Measurements from ENCODE around the gene PNLIPRP3. TPM values are rescaled to one million over a fixed set of nuclear protein-coding genes. Genes with fewer than 3 reads are reported as not detected.

Gene PNLIPRP3
- total RNA-seq, 2 experiments from 2014 or later = not detected

GRCh38 chr10:116522803-116523381, 95.2 kb downstream of the PNLIPRP3 start:
- no peak overlapping the region for H3K27ac Mint-ChIP-seq
- no peaks in the 10 kb centered on the region for H3K9me3 Mint-ChIP-seq
- H3K4me1 Mint-ChIP-seq = no peaks in the 10 kb centered on the region
- no peaks in the 10 kb centered on the region for H3K36me3 Mint-ChIP-seq
- DNase-seq = no peak
- peaks cover 18% of the 10 kb centered on the region for H3K27me3 Mint-ChIP-seq
- no peak overlapping the region for H3K4me3 Mint-ChIP-seq

- peaks cover 18% of the 10 kb centered on the region for H3K27me3 Mint-ChIP-seq
- no peaks in the 10 kb centered on the region for H3K36me3 Mint-ChIP-seq
- DNase-seq = no peak
- no peaks in the 10 kb centered on the region for H3K4me1 Mint-ChIP-seq
- H3K4me3 Mint-ChIP-seq = no peak overlapping the region
- no peaks in the 10 kb centered on the region for H3K9me3 Mint-ChIP-seq
- H3K27ac Mint-ChIP-seq = no peak overlapping the region
These were observed 97.1 kb downstream of the PNLIPRP3 start for GRCh38 chr10:116524736-116525135.

GRCh38 chr10:116526219-116526618, 98.6 kb downstream of the PNLIPRP3 start:
- Mint-ChIP-seq H3K4me3 (no peak overlapping the region), H3K27me3 (peaks cover 17% of the 10 kb centered on the region), H3K36me3 (no peaks in the 10 kb centered on the region), H3K4me1 (no peaks in the 10 kb centered on the region), H3K27ac (no peak overlapping the region), H3K9me3 (no peaks in the 10 kb centered on the region)
- DNase-seq = no peak

Other genes with a start within 250 kb of the PNLIPRP3 start
- not detected for gene GFRA1, start 154.6 kb upstream of the PNLIPRP3 start, total RNA-seq
- not detected for gene CCDC172, start 103.4 kb upstream of the PNLIPRP3 start, total RNA-seq
- not detected for gene PNLIP, start 118.1 kb downstream of the PNLIPRP3 start, total RNA-seq
- not detected for gene PNLIPRP1, start 163.1 kb downstream of the PNLIPRP3 start, total RNA-seq
- not detected for gene PNLIPRP2, start 193.1 kb downstream of the PNLIPRP3 start, total RNA-seq

Measured in activated naive CD8-positive, alpha-beta T cell treated with anti-CD3 and anti-CD28 coated beads for 36 hours (primary cell).